HepG2 (cell line): ENCODE data around the gene CDK5RAP2. TPM values are rescaled to one million over a fixed set of nuclear protein-coding genes. Genes with fewer than 3 reads are reported as not detected.

ENCODE experiments used
- ATF4 ChIP-seq, 2 experiments: fragments of 450-650 bp in 1 of 2; sonication (generic) in 1 of 2; formaldehyde crosslinking; IDR thresholded peaks; 2 replicates each; pipeline versions ENCODE4 v1.5.0 to v1.8.0; 2020 to 2022; ENCODE audit warnings: mild to moderate bottlenecking in 1 of 2, missing genetic modification reagents in 1 of 2
- GLI4 ChIP-seq: sonication (generic); formaldehyde crosslinking; IDR thresholded peaks from 2 replicates; pipeline ENCODE4 v1.5.1; 2020; ENCODE audit warnings: missing genetic modification reagents, mild to moderate bottlenecking, moderate library complexity, borderline replicate concordance
- GZF1 ChIP-seq: sonication (generic); formaldehyde crosslinking; IDR thresholded peaks from 2 replicates; pipeline ENCODE4 v1.5.1; 2020; ENCODE audit warnings: mild to moderate bottlenecking, missing genetic modification reagents
- HMGXB3 ChIP-seq: sonication (generic); formaldehyde crosslinking; IDR thresholded peaks from 2 replicates; pipeline ENCODE4 v1.4.0; 2020; ENCODE audit warnings: missing genetic modification reagents, borderline replicate concordance
- KAT8 ChIP-seq: IDR thresholded peaks from 2 replicates; pipeline ENCODE4 v1.6.1; 2016; ENCODE audit warnings: missing genetic modification reagents, missing compliant biosample characterization
- LRRFIP1 ChIP-seq: sonication (generic); formaldehyde crosslinking; conservative IDR thresholded peaks from 2 replicates; pipeline ENCODE4 v1.4.0; 2020; ENCODE audit warnings: missing genetic modification reagents
- MAFG ChIP-seq: sonication (generic); formaldehyde crosslinking; IDR thresholded peaks from 2 replicates; pipeline ENCODE4 v1.5.1; 2020; ENCODE audit warnings: mild to moderate bottlenecking, missing genetic modification reagents
- MTA3 ChIP-seq: sonication (generic); formaldehyde crosslinking; IDR thresholded peaks from 2 replicates; pipeline ENCODE4 v1.4.0; 2020; ENCODE audit warnings: missing genetic modification reagents
- MYNN ChIP-seq: sonication (generic); formaldehyde crosslinking; IDR thresholded peaks from 2 replicates; pipeline ENCODE4 v1.4.0; 2020; ENCODE audit warnings: mild to moderate bottlenecking, low read depth, missing genetic modification reagents
- RFX5 ChIP-seq: IDR thresholded peaks from 2 replicates; pipeline ENCODE4 v1.6.1; 2011; ENCODE audit warnings: low read depth, low read length, improper control_type of control experiment
- ZFP91 ChIP-seq: sonication (generic); formaldehyde crosslinking; IDR thresholded peaks from 2 replicates; pipeline ENCODE4 v1.9.0; 2022; ENCODE audit warnings: missing genetic modification reagents, mild to moderate bottlenecking, borderline replicate concordance
- ZFX ChIP-seq: sonication (generic); formaldehyde crosslinking; IDR thresholded peaks from 2 replicates; pipeline ENCODE4 v1.4.0; 2020; ENCODE audit warnings: mild to moderate bottlenecking, low read depth, missing genetic modification reagents, moderate library complexity
- ZNF224 ChIP-seq: sonication (generic); formaldehyde crosslinking; IDR thresholded peaks from 2 replicates; pipeline ENCODE4 v1.5.0; 2020; ENCODE audit warnings: mild to moderate bottlenecking, missing genetic modification reagents
- ZNF225 ChIP-seq: sonication (generic); formaldehyde crosslinking; IDR thresholded peaks from 2 replicates; pipeline ENCODE4 v1.4.0; 2020; ENCODE audit warnings: mild to moderate bottlenecking, missing genetic modification reagents
- ZNF230 ChIP-seq: sonication (generic); formaldehyde crosslinking; IDR thresholded peaks from 2 replicates; pipeline ENCODE4 v1.4.0; 2020; ENCODE audit warnings: mild to moderate bottlenecking, missing genetic modification reagents
- ZNF451 ChIP-seq: sonication (generic); formaldehyde crosslinking; IDR thresholded peaks from 2 replicates; pipeline ENCODE4 v1.5.0; 2020; ENCODE audit warnings: mild to moderate bottlenecking, missing genetic modification reagents
- ZNF572 ChIP-seq: sonication (generic); formaldehyde crosslinking; IDR thresholded peaks from 2 replicates; pipeline ENCODE4 v1.5.1; 2020; ENCODE audit warnings: mild to moderate bottlenecking, missing genetic modification reagents
- ZNF891 ChIP-seq: sonication (generic); formaldehyde crosslinking; IDR thresholded peaks from 2 replicates; pipeline ENCODE4 v1.5.0; 2020; ENCODE audit warnings: mild to moderate bottlenecking, missing genetic modification reagents
- ZXDC ChIP-seq: sonication (generic); formaldehyde crosslinking; IDR thresholded peaks from 2 replicates; pipeline ENCODE4 v1.5.0; 2020; ENCODE audit warnings: mild to moderate bottlenecking, missing genetic modification reagents
- polyA plus RNA-seq, 8 experiments: library from polyadenylated mRNA; depleted of rRNA in 3 of 8; stranded (reverse) in 7 of 8; unstranded in 1 of 8; fragments of >200 nt; fragmentation: Illumina TruSeq in 4 of 8; extraction: Trizol in 4 of 8; gene quantifications; 2 replicates each; pipeline versions ENCODE4 v1.2.1 to v1.2.3, GENCODE V29; 2011 to 2016; ENCODE audit warnings: low read depth in 4 of 8, missing spikeins in 1 of 8, mixed read lengths in 1 of 8; ENCODE audit not compliant: insufficient read depth in 1 of 8
- total RNA-seq, 5 experiments: library from RNA; depleted of rRNA; stranded (reverse); fragments of >200 nt; fragmentation: Illumina TruSeq; extraction: Trizol; gene quantifications; 2 replicates each; pipeline ENCODE4 v1.2.3, GENCODE V29; 2016; ENCODE audit warnings: low read depth in 1 of 5

The CDK5RAP2 gene
- total and polyA plus RNA-seq, 2 of the 13 experiments (the other 11 are each of a cell fraction or from before 2014, with no cell fraction given): 31.8 to 42.2 TPM

DNA sequence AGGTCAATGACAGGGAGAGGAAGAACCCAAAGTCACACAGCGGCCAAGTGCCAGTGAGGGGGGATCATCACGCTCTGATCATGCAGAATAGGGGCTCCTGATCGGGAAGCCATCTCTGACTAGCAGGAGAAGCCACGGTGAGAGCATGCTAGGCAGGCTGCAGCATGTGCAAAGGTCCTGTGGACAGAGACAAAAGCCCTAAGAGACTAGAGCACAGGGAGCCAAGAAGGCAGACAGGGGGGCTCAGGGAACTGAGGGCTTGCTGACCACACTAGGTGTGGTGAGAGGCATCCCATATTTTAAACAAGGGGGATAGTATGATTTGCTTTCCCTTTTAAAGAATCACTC lies 195.1 kb downstream of the CDK5RAP2 start (continued):
- TF ChIP-seq GLI4 (CRISPR knock-in tag) (no peak), MAFG (no peak), ZNF225 (peak; percentile 13; the same call in 1 of the 2 replicates), ZNF572 (CRISPR knock-in tag) (no peak), MTA3 (CRISPR knock-in tag) (no peak), KAT8 (no peak), ZNF224 (CRISPR knock-in tag) (0 out of 2 replicates have a peak, but pooled peaks have one; percentile 46), LRRFIP1 (CRISPR knock-in tag) (no peak), RFX5 (no peak), MYNN (CRISPR knock-in tag) (no peak), ZFX (CRISPR knock-in tag) (no peak), GZF1 (CRISPR knock-in tag) (no peak), ZNF891 (CRISPR knock-in tag) (no peak), ATF4 (CRISPR knock-in tag; IDR thresholded peaks at IDR 0.05) (no peak), ZFP91 (CRISPR knock-in tag) (no peak), HMGXB3 (CRISPR knock-in tag) (no peak), ZNF230 (CRISPR knock-in tag) (no peak), ZXDC (CRISPR knock-in tag) (0 out of 2 replicates have a peak, but pooled peaks have one; percentile 40), ZNF451 (CRISPR knock-in tag) (no peak)
